KOPT-K1 (cell line): ENCODE results near the gene TAS2R40.
"Not testable (repeated sequence)": the region's sequence is repeated elsewhere in the genome, so short reads cannot be mapped to it uniquely, and the experiment has no call there.

Experiments used
- H3K27ac ChIP-seq: fragments of 200-600 bp; sonication (generic); 2 replicates; pipeline ENCODE4 v1.5.1; 2016; ENCODE audit warnings: antibody characterized with exemption, mild to moderate bottlenecking, low read depth, low read length; ENCODE audit not compliant: poor library complexity, severe bottlenecking
- H3K36me3 ChIP-seq: fragments of 200-600 bp; sonication (generic); 2 replicates; pipeline ENCODE4 v1.5.1; 2017; ENCODE audit warnings: antibody characterized with exemption, mild to moderate bottlenecking, low read length, moderate library complexity; ENCODE audit not compliant: insufficient read depth
- H3K9me3 ChIP-seq: fragments of 200-600 bp; sonication (generic); 2 replicates; pipeline ENCODE4 v1.5.1; 2017; ENCODE audit warnings: antibody characterized with exemption, low read length, mild to moderate bottlenecking; ENCODE audit not compliant: insufficient read depth, poor library complexity, severe bottlenecking

TAS2R40 gene

DNA sequence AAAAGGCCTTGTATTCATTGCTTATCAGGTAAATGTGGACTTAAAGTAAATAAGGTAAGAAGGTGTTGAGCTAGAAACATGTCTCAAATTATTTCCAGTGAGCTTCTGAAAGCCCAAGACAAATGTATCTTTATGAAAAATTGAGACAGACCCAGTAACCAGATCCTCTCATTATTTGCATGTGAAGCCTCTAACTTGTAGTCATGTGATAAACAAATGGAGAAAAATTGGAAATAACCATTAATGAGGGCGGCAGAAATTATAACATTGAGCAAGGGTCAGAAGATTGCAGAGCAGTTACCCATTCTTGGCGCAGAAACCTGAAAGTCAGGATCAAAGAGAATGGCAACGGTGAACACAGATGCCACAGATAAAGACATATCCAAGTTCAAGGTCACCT is at the start of gene TAS2R40:
TSS of gene TAS2R40 (plus strand) at position 301 of the 400 bp plus-strand sequence. CDS start at position 343, 42 bp downstream.
- no peaks in the 10 kb centered on the region for H3K36me3 ChIP-seq
- no peak within 1 kb of the TSS for H3K27ac ChIP-seq
- no peaks in the 10 kb centered on the region for H3K9me3 ChIP-seq

DNA sequence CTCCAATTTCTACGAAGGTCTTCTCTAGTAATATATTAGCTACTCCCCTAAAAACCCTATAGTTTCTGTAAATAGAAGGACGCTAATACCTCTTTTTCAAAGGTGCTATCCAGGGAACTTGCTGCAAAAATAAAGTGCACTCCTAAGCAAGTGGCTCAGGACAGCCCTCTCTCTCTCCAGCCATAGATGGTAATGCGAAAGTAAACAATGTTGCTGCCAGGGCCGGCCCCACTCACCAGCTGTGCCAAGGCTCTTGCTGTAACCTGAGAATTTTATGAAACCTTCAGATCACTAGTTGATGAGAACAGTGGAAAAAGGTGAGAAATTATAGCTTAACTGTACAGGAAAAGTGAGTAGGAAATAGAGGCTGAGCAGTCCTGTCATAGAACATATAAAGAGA is 49.5 kb upstream of the TAS2R40 start:
- H3K27ac ChIP-seq, result no peak overlapping the region

DNA sequence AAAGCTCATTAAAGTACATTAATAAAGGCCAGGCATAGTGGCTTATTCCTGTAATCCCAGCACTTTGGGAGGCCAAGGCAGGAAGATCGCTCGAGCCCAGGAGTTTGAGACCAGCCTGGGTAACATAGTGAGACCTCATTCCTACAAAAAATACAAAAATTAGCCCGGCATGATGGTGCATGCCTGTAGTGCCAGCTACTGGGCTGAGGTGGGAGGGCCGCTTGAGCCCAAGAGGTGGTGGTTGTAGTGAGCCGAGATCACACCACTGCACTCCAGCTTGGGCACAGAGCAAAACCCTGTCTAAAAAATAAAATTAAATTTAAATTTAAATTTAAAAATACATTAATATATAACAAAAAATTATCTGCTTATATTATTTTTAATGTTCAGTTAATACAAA is 45.7 kb upstream of the TAS2R40 start:
- Histone ChIP-seq H3K36me3 (no peaks in the 10 kb centered on the region), H3K9me3 (peaks cover 13% of the 10 kb centered on the region), H3K27ac (no peak overlapping the region)

More for the DNA sequence above, 49.5 kb upstream of the TAS2R40 start:
- H3K9me3 ChIP-seq, result peaks cover 4% of the 10 kb centered on the region
- H3K36me3 ChIP-seq, result no peaks in the 10 kb centered on the region

DNA sequence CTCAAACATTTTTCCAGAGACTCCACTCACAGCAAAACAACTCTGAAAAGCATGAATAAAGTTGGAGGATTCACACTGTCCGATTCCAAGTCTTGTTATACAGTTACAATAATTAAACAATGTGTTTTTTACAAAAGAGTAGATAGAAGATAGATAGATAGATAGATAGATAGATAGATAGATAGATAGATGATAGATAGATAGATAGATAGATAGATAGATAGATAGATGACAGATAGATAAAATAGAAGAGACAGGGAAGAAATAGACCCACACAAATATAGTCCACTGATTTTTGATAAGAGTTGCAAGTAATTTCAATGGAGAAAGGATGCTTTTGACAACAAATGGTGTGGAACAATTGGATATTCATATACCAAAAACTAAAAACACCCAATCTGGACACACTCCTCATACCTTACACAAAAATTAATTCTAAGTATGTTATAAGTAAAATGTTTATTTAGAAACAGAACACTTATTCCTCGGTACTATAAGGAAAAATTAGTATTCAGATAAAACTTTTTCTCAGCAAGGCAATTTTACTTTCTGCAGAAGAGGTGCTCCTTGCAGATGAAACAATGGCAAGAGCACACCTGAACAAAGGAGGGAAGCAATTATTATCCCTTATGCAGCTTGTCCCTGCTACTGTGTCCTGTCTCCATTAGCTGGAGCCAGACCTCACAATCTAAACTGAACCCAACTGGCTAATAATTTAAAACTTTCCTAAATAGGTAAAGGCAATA is 44.3 kb upstream of the TAS2R40 start:
- no peak overlapping the region for H3K27ac ChIP-seq
- no peaks in the 10 kb centered on the region for H3K36me3 ChIP-seq
- peaks cover 13% of the 10 kb centered on the region for H3K9me3 ChIP-seq

DNA sequence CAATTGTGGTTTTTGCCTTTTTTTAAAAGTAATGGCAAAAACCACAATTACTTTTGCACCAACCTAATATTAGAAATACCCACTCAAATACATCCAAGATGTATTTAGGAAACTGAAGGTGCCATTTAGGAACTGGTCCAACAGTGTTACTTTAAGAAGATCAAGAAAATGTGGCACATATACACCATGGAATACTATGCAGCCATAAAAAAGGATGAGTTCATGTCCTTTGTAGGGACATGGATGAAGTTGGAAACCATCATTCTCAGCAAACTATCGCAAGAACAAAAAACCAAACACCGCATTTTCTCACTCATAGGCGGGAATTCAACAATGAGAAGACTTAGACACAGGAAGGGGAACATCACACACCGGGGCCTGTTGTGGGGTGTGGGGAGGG is 41.1 kb upstream of the TAS2R40 start:
- not testable (repeated sequence) for H3K27ac ChIP-seq

DNA sequence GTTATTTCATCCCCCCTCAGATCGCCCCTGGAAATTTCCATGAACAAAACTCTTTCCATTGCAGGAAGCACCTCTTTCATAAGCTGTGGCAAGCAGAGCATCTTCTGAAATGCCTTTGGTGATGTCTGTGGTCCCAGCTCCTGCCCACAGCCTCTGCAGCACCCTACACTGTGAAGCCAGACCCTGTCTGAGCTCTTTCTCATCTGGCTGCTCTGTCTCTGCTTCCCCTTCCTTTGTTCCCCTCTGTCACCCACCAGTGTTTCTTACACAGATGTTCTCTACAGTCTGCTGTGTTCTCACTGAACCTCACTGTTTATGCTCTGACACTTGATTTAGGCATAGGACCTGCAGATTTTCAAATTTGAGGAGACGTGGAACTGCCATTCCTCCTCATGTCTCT is 40.5 kb upstream of the TAS2R40 start:
- no peaks in the 10 kb centered on the region for H3K36me3 ChIP-seq
- H3K27ac ChIP-seq, result no peak overlapping the region
- H3K9me3 ChIP-seq, result peaks cover 10% of the 10 kb centered on the region

More for the DNA sequence above, 41.1 kb upstream of the TAS2R40 start:
- peaks cover 13% of the 10 kb centered on the region for H3K9me3 ChIP-seq
- not testable (repeated sequence) for H3K36me3 ChIP-seq

DNA sequence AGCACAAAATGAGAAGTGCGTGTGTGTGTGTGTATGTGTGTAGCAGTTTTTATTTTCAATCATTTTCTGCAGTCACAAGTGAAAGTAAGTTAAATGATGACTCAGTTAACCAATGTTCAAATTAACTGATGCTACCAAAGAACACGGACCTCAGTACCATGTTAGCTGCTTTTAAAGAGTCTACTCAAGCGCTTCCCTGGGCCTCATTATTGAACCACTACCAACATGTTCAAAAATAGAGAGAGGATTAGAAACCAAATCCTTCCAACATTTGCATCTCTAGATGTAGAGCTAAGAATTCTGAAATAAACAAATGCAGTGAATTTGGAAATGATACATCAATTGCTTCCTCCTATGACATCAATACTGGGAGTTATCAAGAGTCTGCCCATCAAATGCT is 38.8 kb upstream of the TAS2R40 start, which contains the start of gene TAS2R39:
TSS of gene TAS2R39 (plus strand) at position 396 of the 400 bp plus-strand sequence. CDS start at position 396, 0 bp downstream.
- Histone ChIP-seq H3K36me3 (no peaks in the 10 kb centered on the region), H3K27ac (no peak within 1 kb of the TSS), H3K9me3 (peaks cover 2% of the 10 kb centered on the region)

DNA sequence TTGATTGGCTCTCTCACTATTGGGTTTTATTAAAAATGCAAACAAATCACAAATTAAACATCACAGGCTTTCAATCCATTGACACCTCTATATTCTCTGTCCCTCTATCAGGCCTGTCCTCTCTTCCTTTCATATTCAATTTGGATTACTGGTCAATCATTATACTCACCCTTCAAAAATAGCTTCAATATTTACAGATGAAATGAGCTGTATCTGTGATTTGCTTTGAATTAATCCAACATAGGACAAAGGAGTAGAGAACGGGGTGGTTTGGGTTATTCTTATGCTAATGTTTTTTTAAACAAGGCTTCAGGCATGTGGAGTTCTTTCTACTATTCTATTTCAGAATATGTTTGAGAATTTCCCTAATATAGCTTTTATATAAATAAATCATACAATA is 36.3 kb upstream of the TAS2R40 start:
- H3K9me3 ChIP-seq, result peaks cover 5% of the 10 kb centered on the region
- H3K36me3 ChIP-seq, result no peaks in the 10 kb centered on the region
- H3K27ac ChIP-seq, result no peak overlapping the region

DNA sequence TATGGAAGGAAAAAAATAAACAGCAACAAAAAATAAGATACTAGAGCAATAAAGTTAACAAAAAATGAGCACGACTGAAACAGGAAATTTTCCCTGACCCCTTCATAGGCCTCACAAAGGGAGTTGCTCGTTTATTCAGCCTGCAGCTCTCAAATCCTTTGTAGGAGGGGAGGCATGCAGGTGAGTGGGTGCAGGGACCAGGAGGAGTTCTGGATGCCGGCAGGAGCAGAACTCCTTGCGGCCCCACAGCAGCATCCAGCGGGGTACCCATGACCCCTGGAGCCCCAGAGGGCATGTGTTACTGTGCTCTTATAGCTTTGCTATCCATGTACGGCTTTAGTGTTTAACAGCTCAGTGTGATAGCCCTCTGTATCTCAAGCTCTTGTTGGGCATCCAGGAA is 32.8 kb upstream of the TAS2R40 start:
- peaks cover 5% of the 10 kb centered on the region for H3K9me3 ChIP-seq
- no peak overlapping the region for H3K27ac ChIP-seq
- H3K36me3 ChIP-seq, result no peaks in the 10 kb centered on the region

DNA sequence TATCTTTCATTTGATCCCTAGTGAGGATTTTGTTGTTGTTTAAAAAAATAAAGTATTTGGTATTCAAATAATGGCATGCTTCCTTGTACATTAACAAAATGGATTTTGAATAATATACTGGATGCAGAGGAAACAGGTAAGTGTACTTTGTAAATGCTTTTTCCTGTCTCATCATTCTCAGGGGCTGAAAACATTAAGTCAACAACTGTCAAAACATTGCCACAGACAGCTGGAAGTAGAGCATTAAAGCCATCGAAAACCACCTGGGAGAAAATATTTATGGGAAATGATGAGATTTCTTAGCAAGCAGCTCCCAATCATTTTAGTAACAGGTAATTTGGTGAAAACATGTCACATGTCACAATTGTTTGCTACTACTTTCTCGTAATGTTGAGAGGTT is 28.0 kb upstream of the TAS2R40 start:
- no peak overlapping the region for H3K27ac ChIP-seq
- H3K9me3 ChIP-seq, result peaks cover 12% of the 10 kb centered on the region
- no peaks in the 10 kb centered on the region for H3K36me3 ChIP-seq

DNA sequence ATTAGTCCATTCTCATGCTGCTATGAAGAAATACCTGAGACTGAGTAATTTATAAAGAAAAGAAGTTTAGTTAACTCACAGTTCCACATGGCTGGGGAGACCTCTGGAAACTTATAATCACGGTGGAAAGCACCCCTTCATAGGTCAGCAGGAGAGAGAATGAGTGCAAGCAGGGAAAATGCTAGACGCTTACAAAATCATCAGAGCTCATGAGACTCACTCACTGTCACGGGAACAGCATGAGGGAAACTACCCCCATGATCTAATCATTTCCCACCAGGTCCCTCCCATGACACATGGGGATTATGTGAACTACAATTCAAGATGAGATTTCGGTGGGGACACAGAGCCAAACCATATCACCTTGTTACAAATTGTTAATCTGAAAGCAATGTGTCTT is 22.8 kb upstream of the TAS2R40 start:
- Histone ChIP-seq H3K27ac (no peak overlapping the region), H3K9me3 (peaks cover 7% of the 10 kb centered on the region), H3K36me3 (no peaks in the 10 kb centered on the region)

DNA sequence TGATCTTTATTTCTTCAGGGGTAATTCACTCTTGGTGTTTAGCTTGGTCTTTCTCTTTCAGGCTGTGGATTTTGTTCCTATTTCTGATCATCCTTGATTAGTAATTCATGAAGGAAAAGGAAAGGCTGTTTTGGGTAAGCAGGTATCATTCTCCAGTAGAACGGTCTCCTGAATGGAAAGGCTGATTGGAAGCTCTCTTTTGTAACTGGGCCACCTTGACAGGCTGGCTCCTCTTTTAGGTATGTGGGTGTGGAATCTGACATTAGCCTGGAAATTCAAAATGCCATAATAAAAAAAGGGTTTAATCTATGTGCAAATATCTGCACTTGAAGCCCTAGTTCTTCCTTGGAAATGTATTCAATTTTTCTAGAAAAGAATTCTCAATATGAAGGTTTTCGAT is 19.7 kb upstream of the TAS2R40 start:
- Histone ChIP-seq H3K27ac (no peak overlapping the region), H3K36me3 (no peaks in the 10 kb centered on the region), H3K9me3 (no peaks in the 10 kb centered on the region)

DNA sequence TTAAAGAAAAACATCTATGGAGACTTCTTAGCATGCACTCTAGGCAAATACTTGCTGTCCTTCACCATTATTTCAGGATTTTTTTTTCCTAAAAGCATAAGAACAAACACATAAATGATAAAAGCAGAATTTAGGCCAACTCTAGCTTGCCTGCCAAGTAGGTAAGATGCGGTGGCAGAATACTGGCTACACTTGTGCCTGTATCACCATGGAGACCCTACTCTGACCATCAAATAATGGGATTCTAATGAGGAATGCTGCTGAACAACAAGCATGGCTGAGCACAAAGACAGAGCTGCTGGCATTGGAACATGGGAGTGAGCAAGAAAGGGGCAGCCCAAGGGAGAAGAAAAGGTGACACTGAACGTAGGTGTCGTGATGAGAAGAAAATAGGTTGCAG is 18.5 kb upstream of the TAS2R40 start:
- H3K9me3 ChIP-seq, result no peaks in the 10 kb centered on the region
- no peaks in the 10 kb centered on the region for H3K36me3 ChIP-seq
- no peak overlapping the region for H3K27ac ChIP-seq

DNA sequence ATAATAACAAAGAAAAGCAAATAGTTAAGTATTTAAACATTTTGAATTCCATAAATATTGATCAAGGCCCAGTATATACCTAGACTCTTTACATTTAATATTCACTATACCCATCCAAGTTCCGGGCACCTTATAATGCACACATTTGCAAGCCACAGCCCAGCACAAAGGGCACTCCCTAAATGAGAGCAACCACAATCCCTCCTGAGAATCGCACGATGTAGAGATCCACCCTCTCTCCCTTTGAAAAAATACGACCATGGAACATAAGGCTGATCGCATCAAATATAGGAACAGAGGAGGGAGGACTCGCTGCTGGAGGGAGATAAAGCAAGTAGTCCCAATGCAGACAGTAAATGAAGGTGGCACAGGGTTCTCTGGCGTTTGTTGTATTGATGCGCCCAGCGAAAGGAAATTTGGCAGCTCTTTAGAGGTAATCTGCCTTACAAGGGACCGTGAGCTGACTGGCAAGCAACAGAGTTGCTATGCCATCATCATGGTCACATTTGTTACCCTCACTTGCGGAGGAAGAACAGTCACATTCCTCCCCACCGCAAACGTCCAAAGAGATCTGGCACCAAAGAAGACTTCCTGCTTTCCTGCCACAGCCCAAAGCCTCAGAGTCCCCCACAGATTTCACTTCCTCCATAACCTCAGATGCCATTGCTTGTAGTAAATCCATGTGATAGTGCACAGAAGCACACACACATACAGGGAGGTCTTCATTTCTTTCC is 16.1 kb upstream of the TAS2R40 start:
- Histone ChIP-seq H3K9me3 (no peaks in the 10 kb centered on the region), H3K27ac (no peak overlapping the region), H3K36me3 (no peaks in the 10 kb centered on the region)

DNA sequence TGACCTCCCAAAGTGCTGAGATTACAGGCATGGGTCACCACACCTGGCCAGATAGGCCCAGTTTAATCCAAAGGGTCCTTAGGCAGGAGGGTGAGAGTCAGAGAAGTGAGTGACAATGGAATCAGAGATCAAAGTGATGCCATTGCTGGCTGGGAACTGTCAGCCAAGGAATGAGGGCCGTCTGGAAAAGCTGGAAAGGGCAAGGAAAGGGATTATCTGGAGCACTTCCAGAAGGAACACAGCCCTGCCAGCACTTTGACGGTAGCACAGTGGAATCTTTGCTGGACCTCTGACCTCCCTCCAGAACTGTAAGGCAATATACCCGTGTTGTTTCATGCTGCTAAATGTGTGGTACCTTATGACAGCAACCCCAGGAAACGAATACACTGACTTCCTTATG is 11.3 kb upstream of the TAS2R40 start:
- Histone ChIP-seq H3K27ac (no peak overlapping the region), H3K9me3 (no peaks in the 10 kb centered on the region), H3K36me3 (no peaks in the 10 kb centered on the region)

DNA sequence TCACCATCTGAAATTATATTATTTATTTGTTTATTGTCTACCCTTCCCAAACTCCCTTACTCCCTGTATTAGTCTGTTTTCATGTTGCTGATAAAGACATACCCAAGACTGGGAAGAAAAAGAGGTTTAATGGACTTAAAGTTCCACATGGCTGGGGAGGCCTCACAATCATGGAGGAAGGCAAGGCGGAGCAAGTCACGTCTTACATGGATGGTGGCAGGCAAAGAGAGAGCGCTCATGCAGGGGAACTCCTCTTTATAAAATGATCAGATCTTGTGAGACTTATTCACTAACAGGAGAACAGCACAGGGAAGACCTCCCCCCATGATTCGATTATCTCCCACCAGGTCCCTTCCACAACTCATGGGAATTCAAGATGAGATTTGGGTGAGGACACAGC is 8.4 kb upstream of the TAS2R40 start:
- H3K27ac ChIP-seq, H3K36me3 ChIP-seq, H3K9me3 ChIP-seq: not testable (repeated sequence)
